Left forelimb (tissue), 1 donor: ENCODE measurements around the gene GPAM.
"Not testable (repeated sequence)": the region's sequence is repeated elsewhere in the genome, so short reads cannot be mapped to it uniquely, and the experiment has no call there.

Source experiments
- DNase-seq: peaks from one replicate; pipeline ENCODE4 v3.0.0-alpha.2; 2018; ENCODE audit warnings: low spot score

Gene GPAM

GRCh38 chr10:112216151-112216550 lies 32.6 kb upstream of the GPAM start:
- DNase-seq, result no peak

- DNase-seq, result no peak
These were observed 31.8 kb upstream of the GPAM start for GRCh38 chr10:112215342-112215774.

- DNase-seq, result no peak
These were observed 30.8 kb upstream of the GPAM start for GRCh38 chr10:112214298-112214926.

- no peak for DNase-seq
These were observed 30.3 kb upstream of the GPAM start for GRCh38 chr10:112213836-112214235.

GRCh38 chr10:112213098-112213823 lies 29.7 kb upstream of the GPAM start:
- no peak for DNase-seq

- no peak for DNase-seq
These were observed 27.1 kb upstream of the GPAM start for GRCh38 chr10:112210666-112211065.

- no peak for DNase-seq
These were observed 26.1 kb upstream of the GPAM start for GRCh38 chr10:112209684-112210131.

GRCh38 chr10:112208997-112209396 lies 25.4 kb upstream of the GPAM start:
- no peak for DNase-seq

GRCh38 chr10:112208292-112208691 lies 24.7 kb upstream of the GPAM start:
- no peak for DNase-seq

- DNase-seq, result no peak
These were observed 19.9 kb upstream of the GPAM start for GRCh38 chr10:112203328-112204076.

- no peak for DNase-seq
These were observed 19.1 kb upstream of the GPAM start for GRCh38 chr10:112202561-112203241.

GRCh38 chr10:112202076-112202475 lies 18.5 kb upstream of the GPAM start:
- no peak for DNase-seq

- DNase-seq, result no peak
These were observed 17.8 kb upstream of the GPAM start for GRCh38 chr10:112201334-112201733.

GRCh38 chr10:112200259-112200658 lies 16.7 kb upstream of the GPAM start:
- not testable (repeated sequence) for DNase-seq

- not testable (repeated sequence) for DNase-seq
These were observed 14.1 kb upstream of the GPAM start for GRCh38 chr10:112197662-112198061.

GRCh38 chr10:112195224-112195623 lies 11.7 kb upstream of the GPAM start:
- DNase-seq, result no peak

- DNase-seq, result no peak
These were observed 8.2 kb upstream of the GPAM start for GRCh38 chr10:112191791-112192190.

- no peak for DNase-seq
These were observed 7.6 kb upstream of the GPAM start for GRCh38 chr10:112191041-112191590.

GRCh38 chr10:112189465-112189864 lies 5.9 kb upstream of the GPAM start:
- DNase-seq, result no peak

GRCh38 chr10:112187527-112187926 lies 4.0 kb upstream of the GPAM start:
- DNase-seq, result no peak

GRCh38 chr10:112185959-112186358 lies 2.4 kb upstream of the GPAM start:
- DNase-seq, result no peak

- no peak for DNase-seq
These were observed 814 bp upstream of the GPAM start for GRCh38 chr10:112184379-112184778.
